CD4-positive, alpha-beta T cell treated with Interleukin-4 for 1 hour (primary cell): ENCODE measurements around the gene NFAT5.
"Not testable (repeated sequence)": the region's sequence is repeated elsewhere in the genome, so short reads cannot be mapped to it uniquely, and the experiment has no call there.

ENCODE experiments used
- DNase-seq, 2 donors: peaks; one replicate each; pipeline ENCODE4 v3.0.0-alpha.2; 2020 to 2022

NFAT5 gene

DNA sequence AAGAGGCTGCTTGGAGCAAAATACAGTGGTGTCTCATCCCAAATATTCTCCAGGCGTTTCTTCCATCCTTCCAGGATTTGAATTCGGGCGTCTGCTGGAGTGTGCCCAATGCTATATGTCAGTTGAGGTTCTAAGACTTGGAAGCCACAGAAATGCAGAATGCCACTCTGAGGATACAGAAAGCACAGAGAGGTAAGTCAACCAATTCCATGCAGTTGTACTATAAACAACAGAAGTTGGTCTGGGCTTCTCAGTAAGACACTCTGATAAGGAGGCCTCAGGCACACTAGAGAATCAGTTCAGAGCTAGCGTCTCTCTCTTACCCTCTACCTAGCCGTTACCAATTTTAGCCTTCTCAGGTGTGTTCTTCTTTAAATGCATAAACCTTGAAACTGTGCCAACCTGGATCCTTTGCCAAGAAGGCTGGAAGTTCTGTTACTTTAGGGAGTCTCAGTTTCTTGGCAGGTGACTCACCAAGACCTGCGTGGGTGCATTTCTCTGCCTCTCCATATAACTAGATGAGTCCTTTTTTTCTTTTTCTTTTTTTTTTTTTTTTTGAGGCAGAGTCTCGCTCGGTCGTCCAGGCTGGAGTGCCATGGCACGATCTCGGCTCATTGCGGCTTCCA, 145.5 kb downstream of the NFAT5 start:
- DNase-seq, result no peak

DNA sequence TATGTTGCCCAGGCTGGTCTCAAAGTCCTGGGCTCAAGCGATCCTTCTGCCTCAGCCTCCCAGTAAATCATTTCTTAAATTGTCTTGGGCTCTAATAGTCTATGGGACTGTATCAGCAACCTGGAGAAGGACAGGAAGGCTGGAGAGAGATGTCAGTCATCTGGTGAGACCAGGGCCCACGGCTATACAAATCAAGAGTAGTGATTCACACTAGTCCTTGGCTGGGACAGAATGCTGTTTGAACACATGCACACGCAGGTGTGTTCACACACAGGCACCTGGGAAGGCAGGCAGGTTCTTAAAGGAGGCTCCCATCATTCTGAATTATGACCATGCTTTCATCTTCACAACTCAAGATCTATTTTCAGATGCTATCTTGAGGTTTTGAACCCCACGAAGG, 146.5 kb downstream of the NFAT5 start:
- DNase-seq, result no peak

DNA sequence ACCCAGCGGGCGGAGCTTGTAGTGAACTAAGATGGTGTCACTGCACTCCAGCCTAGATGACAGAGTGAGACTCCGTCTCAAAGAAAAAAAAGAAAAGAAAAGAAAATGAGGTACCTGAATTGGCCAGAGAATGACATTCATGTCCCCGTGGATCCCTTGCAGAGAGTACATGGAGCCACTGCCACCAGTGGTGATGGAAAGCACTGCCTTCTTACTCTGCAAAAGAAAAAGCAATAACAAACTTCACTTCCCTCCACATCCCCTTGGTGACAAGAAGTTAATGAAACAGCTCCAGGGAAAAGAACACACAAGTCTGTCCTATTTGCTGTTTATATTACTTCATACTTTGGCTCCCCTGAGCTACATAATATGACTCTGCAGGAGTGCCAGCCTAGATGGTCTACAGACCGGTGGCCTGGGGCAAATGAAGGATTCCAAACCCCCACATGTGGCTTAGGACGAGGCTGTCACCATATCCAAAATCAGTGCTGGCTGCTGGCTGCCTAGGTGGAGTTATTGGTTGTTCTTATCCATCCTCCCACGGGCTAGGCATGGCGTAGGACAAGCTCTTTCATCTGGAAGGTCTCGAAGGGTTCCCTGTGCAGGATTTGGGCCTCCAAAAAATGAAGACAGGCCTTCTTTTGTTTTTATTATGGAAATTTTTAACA, 147.3 kb downstream of the NFAT5 start:
- no peak for DNase-seq

DNA sequence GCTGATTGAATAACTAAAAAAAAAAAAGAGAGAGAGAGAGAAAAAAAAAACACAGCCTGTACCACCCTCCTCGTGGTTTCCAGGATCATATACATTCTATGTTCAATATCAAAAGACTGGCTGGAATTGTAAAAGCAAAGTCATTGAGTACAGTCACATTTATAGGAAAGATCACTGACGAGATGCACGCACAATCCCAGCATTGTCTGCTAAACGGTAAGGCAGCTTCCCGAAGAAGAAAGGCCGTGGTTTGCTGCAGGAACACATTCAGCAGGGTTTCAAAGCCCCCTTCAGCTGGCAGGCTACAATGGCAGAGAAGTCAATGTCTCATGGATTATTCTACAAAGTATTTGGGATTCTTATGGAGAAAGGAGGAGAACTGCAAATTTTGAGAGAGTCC, 151.3 kb downstream of the NFAT5 start:
- DNase-seq, result no peak

DNA sequence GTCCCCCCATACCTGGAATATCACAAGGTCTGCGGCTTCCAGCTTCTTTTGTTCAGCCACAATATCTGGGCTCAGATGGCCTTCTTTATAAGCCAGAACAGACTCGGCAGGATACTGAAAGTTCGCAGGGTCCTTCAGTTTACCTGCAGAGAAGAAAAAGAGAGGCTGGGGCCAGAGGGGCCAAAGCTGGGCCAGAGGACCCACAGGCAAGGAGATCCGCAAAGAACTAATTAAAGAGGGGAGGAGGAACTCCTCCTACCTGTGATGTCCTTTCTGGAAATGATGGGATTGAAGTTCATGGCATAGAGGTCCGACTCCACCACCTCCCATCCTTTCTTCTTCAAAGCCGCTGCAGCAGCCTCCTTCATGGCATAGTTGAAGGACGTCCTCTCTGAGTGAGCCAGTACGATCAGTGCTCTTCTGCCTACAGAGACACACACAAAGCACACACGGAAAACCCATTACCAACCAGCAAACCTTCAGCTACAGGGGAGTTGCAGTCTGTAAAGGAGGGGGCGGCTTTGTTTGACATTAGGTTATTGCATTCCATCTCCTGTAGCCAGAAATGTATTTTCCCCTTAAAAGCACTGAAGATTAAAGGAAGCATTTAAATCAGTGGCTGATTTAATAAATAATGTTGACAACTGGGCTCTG, 152.5 kb downstream of the NFAT5 start:
- DNase-seq, result no peak

DNA sequence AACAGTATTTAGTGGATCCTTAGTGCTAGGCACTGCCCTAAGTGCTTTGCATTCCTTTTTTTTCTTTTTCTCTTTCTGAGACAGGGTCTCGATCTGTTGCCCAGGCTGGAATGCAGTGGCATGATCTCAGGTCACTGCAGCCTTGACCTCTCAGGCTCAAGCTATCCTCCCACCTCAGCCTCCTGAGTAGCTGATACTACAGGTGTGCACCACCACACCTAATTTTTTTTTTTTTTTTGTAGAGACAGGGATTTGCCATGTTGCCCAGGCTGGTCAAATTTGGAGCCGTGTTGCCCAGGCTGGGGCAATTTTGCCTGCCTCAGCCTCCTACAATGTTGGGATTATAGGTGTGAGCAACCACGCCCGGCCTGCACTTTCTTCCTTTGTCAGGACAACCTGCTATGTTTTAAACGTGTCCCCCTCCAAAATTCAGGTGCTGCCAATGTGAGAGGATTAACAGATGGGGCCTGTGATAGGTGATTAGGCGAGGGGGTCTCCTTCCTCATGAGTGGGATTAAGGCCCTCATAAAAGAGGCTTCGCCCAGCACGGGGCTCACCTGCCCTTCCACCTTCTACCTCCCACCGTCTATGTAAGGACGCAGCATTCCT, 155.2 kb downstream of the NFAT5 start:
- no peak for DNase-seq

DNA sequence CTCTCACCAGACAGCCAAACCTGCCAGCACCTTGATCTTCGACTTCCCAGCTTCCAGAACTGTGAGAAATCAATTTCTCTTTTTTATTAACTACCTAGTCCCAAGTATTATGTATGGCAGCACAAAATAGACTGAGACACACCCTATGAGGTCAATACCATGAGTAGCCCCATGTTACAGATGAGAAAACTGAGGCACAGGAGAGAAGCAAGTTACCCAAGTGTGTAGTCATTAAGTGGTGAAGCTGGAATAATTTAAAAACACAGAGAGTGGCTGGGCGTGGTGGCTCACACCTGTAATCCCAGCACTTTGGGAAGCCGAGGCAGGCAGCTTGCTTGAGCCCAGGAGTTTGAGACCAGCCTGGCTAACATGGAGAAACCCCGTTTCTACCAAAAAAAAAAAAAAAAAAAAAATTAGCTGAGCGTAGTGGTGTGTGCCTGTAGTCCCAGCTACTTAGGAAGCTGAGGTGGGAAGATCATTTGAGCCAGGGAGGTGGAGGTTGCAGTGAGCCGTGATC, 155.7 kb downstream of the NFAT5 start:
- DNase-seq, result no peak

DNA sequence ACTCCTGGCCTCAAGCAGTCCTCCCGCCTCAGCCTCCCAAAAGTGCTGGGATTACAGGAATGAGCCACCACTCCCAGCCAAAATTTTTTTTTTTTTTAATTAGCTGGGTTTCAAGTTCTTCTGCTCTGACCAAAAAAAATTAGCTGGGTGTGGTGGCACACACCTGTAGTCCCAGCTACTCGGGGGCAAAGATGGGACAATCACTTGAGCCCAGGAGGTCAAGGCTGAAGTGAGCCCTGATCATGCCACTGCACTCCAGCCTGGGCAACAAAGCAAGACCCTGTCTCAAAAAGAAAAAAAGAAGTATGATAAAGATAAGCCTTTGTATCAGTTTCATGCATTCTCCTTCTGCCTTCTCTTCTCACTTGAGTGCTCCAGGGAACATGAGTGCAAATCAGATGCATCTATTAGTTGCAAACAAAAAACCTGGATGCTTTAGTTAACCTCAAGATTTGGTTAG, 158.7 kb downstream of the NFAT5 start:
- no peak for DNase-seq

DNA sequence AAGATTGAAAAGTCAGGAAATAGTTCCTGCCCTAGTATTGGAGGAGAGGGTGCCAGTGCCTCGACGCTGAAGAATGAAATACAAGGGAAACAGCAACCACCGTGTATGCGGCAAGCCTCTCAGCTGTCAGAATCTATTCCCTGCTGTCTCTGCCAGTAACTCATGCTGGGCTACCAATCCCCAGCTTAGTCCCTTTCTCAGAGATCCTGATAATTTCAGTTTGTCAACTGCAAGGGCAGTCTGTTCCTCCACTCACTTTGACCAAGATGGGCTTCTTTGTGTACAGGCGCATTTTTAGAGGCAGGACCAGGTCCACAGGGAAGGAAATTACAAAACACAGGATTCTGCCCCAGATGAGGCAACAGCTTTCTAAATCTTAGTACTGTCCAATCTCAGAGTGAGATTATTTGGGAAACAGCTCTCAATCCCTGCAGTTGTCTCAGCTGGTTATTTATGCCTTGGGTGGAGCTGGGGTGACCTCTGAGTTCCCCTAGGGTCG, 159.3 kb downstream of the NFAT5 start:
- DNase-seq, result no peak

DNA sequence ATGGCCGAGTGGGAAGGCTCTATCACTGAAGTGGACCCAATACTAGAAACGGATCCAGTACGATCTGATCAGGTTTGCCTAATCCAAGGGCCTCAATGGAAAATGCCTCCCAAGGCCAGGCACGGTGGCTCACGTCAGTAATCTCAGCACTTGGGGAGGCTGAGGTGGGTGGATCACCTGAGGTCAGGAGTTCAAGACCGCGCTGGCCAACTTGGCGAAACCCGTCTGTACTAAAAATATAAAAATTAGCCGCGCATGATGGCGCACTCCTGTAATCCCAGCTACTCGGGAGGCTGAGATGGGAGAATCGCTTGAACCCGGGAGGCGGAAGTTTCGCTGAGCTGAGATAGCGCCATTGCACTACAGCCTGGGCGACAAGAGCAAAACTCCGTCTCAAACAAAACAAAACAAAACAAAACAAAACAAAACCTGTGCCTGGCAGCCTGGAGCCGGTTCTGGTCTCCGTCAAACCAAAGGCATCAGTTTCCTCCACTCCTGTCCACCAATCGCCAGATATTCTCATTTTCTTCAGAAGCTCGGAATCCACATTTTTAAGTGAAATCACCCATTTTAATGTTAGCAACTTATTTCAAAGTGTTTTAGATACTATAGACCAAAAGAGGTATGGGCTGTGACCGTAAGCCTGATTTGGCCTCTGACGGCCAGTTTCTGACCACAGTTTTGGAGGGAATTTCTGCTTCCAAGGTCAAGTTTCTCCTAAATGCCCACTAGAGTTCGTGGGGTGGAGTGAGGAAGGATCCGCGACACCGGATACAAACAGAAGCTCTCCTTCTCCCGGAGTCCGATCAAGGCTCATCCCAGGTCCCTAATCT, 159.9 kb downstream of the NFAT5 start:
- DNase-seq, result no peak

DNA sequence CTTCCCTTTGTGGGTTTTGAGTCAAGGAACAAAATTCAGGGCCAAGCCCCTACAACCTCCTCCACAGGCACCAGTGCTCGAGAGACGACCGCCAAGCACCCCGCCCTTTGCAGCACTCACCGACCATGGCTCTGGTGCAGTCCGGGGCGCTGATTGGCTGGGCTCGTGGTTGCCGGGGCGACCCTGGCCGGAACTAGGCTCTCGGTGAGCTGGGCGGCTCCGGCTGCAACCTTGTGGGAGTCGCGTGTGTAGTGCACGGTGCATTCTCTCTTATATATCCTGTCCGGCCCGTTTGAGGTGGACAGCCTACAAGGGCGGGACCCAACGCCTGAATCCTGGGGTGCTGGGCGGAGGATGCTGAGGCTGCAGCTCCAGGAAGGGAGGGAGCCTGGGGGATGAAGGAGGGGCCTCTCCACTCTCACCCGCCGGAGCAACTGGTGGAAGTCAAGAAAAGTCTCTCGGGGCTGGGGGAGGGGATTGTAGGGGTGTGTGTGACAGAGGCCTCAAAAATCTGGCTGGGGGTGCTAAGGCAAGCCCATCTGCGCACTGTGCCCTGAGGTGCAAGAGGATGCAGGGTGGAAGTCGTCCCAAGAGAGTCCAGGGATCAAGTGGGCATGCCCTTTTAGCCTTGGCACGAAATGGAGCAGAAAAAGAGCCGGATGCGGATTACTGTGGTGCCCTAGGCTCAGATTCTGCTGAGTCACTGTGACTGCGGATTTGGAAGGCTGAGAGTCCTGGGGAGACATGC, 160.7 kb downstream of the NFAT5 start, which contains the start of gene NQO1:
TSS of gene NQO1 (minus strand) at position 248 of the 748 bp plus-strand sequence. CDS start at position 127, 121 bp downstream.
- peak; percentile 87 to 88 for DNase-seq

DNA sequence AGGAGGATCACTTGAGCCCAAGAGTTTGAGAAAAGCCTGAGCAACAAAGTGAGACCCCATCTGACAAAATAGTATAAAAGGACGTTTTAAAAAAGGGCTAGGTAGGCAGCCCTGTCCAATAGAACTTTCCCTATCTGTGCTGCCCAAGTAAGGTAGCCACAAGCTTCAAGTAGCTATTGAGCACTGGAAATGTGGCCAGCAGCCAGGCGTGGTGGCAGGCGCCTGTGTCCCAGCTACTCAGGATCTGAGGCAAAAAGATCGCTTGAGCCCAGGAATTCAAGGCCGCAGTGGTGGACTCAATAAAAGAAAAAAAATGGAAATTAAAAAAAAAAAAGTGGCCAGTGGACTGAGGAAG, 162.1 kb downstream of the NFAT5 start:
- no peak for DNase-seq

DNA sequence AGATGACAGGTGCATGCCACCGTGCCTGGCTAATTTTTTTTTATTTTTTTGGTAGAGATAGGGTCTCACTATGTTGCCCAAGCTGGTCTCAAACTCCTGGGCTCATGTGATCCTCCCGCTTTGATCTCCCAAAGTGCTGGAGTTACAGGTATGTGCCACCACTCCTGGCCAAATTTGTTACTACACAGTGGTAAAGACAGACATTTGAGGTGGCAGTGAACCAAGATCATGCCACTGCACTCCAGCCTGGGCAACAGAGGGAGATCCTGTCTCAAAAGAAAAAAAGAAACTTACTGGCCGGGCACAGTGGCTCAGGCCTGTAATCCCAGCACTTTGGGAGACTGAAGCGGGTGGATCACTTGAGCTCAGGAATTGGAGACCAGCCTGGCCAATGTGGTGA, 163.3 kb downstream of the NFAT5 start:
- DNase-seq, result not testable (repeated sequence)

DNA sequence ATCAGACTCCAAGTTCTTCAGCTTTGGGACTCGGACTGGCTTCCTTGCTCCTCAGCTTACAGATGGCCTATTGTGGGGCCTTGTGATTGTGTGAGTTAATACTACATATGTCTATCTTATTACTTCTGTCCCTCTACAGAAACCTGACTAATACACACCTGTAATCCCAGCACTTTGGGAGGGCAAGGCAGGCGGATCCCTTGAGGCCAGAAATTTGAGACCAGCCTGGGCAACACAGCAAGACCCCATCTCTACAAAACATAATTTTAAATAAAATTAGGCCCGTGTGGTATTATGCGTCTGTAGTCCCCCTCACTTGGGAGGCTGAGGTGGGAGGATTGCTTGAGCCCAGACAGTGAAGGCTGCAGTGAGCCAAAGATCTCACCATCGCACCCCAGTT, 165.5 kb downstream of the NFAT5 start:
- not testable (repeated sequence) for DNase-seq

DNA sequence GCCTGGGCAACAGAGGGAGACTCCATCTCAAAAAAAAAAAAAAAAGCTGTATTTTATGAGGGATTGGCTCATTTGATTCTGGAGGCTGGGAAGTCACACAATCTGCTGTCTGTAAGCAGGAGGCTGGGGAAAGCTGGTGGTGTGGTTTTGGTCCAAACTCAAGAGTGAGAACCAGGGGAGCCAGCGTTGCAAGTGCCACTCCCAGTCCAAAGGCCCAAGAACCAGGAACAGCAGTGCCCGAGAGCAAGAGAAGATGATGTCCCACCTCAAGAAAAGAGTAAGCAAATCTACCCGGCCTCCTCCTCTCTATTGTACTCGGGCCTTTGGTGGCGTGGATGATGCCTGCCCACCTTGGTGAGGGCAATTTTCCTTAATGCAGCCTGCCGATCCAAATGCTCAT, 166.3 kb downstream of the NFAT5 start:
- no peak for DNase-seq

DNA sequence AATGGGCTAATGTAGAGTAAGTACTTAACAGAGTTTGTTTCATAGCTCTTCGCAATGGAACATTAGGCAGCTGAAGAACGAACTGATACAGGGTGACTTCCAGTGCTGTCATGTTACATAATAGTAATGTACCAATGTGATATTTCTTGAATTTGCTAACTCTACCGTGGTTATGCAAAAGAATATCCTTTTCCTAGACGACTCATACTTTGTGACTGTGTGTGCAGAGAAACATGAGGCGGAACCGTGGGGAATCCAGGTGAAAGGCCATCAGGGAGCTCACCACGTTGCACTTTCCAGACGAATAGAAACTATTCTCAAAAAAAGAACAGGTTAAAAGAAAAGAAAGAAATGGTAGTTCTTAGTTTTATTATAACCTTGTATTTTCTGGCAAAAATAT, 175.8 kb downstream of the NFAT5 start:
- DNase-seq, result no peak

DNA sequence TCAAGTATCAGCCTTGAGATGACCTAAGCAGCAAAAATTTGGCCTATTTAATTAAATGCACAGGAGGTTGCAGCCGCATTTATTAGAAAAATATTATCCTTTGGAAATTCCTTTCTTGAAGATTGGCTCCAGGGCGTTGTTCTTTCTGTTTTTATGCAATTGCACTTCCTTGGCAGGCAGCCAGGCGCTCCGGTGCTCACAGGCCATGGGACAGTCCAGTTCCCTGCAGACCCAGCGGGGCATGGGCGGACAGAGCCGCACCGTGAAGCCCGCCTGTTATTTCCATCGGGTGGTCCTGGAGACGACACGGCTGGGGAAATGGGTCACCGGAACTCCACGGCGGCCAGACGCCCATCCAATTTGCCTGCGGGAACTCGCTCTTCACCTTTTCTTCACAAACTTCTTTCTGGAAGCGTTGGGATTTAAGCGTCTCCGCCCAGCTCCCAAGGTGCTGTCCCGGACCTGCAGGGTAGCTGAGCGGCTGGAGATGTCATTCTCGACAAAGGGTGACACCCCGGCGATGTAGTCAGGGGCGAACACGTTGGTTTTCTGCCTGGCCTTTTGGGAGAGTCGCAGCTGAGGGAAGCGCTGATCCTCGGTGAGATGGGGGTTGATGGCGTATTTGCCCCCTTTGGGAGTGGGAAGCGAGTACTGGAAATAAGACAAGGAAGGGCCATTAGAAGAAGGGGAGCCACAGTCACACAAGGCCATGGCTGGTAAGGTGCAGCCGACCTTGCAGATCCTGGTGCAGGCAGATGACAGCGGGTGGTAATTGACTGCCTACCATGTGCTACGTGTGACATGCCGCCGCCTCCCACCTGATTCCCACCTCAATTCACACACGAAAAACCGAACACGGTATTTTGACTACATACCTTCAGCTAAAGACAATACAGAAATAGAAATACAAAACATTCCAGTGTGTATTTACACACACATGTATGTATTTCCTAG, 176.5 kb downstream of the NFAT5 start:
- DNase-seq, result no peak

DNA sequence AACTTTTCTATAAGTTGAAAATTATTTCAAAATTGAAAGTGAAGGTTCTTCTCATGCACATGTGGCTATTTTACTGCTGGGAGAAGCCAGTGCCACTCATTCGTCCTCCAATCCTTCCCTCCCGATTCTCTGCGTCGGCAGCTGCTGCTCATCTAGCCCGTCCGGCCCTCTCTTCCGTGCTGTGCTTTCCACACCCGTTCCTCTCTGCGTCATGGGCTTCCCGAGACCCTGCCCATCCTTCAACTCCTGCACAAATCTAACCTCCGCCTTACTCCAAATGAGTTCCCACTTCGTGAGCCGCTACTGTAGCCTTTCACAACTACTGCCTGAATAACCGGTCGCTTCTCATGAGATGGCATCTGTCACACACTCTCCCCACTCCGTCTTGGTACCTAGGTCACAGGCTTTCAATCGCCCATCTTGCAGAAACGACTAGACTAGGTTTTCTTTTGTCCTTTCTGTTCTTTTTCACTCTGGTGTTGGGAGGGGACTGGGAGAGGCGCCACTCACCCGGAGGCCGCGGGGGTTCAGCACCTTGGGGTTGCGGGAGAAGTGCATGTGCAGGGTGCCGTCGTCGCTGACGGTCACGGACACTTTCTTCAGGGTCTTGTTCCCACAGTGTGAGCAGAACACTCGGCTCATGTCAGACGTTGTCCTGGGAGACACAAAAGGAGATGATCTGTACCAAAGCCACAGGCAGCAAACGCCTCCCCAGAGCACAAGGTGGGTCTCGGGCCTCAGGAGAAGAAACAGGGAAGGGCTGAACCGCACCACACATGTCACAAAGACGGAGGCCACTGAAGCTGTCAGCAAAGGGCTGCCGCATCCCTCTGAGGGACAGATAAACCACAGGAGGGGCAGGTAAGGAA, 178.8 kb downstream of the NFAT5 start:
- no peak for DNase-seq

DNA sequence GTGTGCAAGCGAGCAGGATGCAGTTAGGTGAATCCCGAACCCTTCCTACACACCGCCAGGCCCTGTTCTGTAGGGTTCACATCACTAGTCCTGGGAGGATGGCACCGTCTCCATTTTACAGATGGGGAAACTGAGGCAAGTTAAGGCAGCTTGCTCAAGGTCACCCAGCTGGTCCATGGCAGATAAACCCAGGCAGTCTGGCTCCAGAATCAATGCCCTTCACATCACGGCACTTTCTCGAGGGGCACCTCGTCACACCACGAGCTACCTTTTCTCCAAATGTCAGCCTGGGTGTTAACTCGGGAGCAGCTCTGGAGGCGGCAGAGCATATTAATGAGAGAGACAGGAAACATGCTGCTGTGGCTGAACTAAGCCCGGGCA, 179.5 kb downstream of the NFAT5 start:
- no peak for DNase-seq

DNA sequence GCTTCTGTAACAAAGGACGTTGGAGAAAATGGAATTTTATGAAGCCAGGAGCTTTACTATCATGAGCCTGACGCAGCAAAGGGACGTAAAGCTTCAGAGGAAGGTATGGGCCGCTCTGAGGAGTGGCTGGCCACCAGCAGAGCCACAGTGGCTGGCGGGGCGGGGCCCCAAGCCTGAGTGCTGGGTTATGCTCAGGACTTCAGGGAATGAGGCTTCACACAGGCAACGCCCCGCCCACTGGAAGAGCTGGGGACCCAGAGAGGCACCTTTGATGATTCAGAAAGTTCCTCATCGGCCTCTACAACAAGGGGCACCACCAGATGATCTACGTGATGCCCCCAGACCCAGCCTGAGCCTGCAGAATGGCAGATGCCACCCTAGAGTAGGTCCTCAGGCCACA, 180.2 kb downstream of the NFAT5 start:
- no peak for DNase-seq
